Measurements from ENCODE around the gene ADD3. TPM values are rescaled to one million over a fixed set of nuclear protein-coding genes. Genes with fewer than 3 reads are reported as not detected.
A peak's percentile ranks its signal among the peaks of the same experiment; 100 is the strongest.

The ADD3 gene
- total and polyA plus RNA-seq, 2 donors from 2014 or later, result 56.9 to 79.2 TPM

- H3K9ac ChIP-seq (ENCODE audit: low read length in 3 of 3), result peak overlapping the region; percentile 44 to 72 (median 54)
- H3K4me3 ChIP-seq (ENCODE audit: low read length in 3 of 3), result peak overlapping the region; percentile 78 to 84 (median 81)
- DNase-seq (peak in 4 of 5 donors; percentile 67 to 78 (median 70)), FAIRE-seq (no peak)
- intact Hi-C loops (cut with DNase I), result no loop called here
- H3K27ac ChIP-seq (ENCODE audit: low read depth in 2 of 2, low read length in 2 of 2), result peak overlapping the region; percentile 86 to 91
- H3K27me3 ChIP-seq (ENCODE audit: control insufficient read depth, insufficient read depth, low read length), result no peaks in the 10 kb centered on the region
- no peaks in the 10 kb centered on the region for H3K9me3 ChIP-seq (ENCODE audit: control insufficient read depth in 2 of 3, insufficient read depth in 1 of 3, low read length in 3 of 3)
- peaks cover 0 to 22% (median 20%) of the 10 kb centered on the region in 3 donors for H3K4me1 ChIP-seq (ENCODE audit: control insufficient read depth in 2 of 3, insufficient read depth in 2 of 3, low read depth in 1 of 3, low read length in 3 of 3)
- H3K36me3 ChIP-seq (ENCODE audit: control insufficient read depth in 2 of 3, insufficient read depth in 3 of 3, low read length in 3 of 3), result no peaks in the 10 kb centered on the region
- TF ChIP-seq CTCF (IDR thresholded peaks at IDR 0.05; ENCODE audit: borderline replicate concordance, extremely low read depth, insufficient read depth), result no peak
Measured at GRCh38 chr10:110008518-110009339, 945 bp downstream of the ADD3 start.

- Histone ChIP-seq H3K4me3 (ENCODE audit: low read length in 3 of 3) (peak overlapping the region; percentile 78 to 84 (median 81)), H3K4me1 (ENCODE audit: control insufficient read depth in 2 of 3, insufficient read depth in 2 of 3, low read depth in 1 of 3, low read length in 3 of 3) (peaks cover 0 to 22% (median 20%) of the 10 kb centered on the region in 3 donors), H3K9ac (ENCODE audit: low read length in 3 of 3) (peak overlapping the region in 1 of 3 donors; percentile 41), H3K27me3 (ENCODE audit: control insufficient read depth, insufficient read depth, low read length) (no peaks in the 10 kb centered on the region), H3K36me3 (ENCODE audit: control insufficient read depth in 2 of 3, insufficient read depth in 3 of 3, low read length in 3 of 3) (no peaks in the 10 kb centered on the region), H3K9me3 (ENCODE audit: control insufficient read depth in 2 of 3, insufficient read depth in 1 of 3, low read length in 3 of 3) (no peaks in the 10 kb centered on the region), H3K27ac (ENCODE audit: low read depth in 2 of 2, low read length in 2 of 2) (no peak overlapping the region)
- intact Hi-C loops (cut with DNase I), result no loop called here
- no peak for FAIRE-seq
- no peak for TF ChIP-seq CTCF (IDR thresholded peaks at IDR 0.05; ENCODE audit: borderline replicate concordance, extremely low read depth, insufficient read depth)
- DNase-seq, result no peak
Measured at GRCh38 chr10:110009736-110010475, 2.1 kb downstream of the ADD3 start.

GRCh38 chr10:110010486-110011378 is 2.9 kb downstream of the ADD3 start:
- DNase-seq (no peak), FAIRE-seq (no peak)
- Histone ChIP-seq H3K4me1 (ENCODE audit: control insufficient read depth in 2 of 3, insufficient read depth in 2 of 3, low read depth in 1 of 3, low read length in 3 of 3) (peaks cover 0 to 22% (median 20%) of the 10 kb centered on the region in 3 donors), H3K27ac (ENCODE audit: low read depth in 2 of 2, low read length in 2 of 2) (no peak overlapping the region), H3K36me3 (ENCODE audit: control insufficient read depth in 2 of 3, insufficient read depth in 3 of 3, low read length in 3 of 3) (no peaks in the 10 kb centered on the region), H3K9me3 (ENCODE audit: control insufficient read depth in 2 of 3, insufficient read depth in 1 of 3, low read length in 3 of 3) (no peaks in the 10 kb centered on the region), H3K27me3 (ENCODE audit: control insufficient read depth, insufficient read depth, low read length) (no peaks in the 10 kb centered on the region), H3K4me3 (ENCODE audit: low read length in 3 of 3) (peak overlapping the region in 1 of 3 donors; percentile 84), H3K9ac (ENCODE audit: low read length in 3 of 3) (peak overlapping the region in 1 of 3 donors; percentile 41)
- intact Hi-C loops (cut with DNase I), result no loop called here
- no peak for TF ChIP-seq CTCF (IDR thresholded peaks at IDR 0.05; ENCODE audit: borderline replicate concordance, extremely low read depth, insufficient read depth)
